Ovary (tissue), 9 donors: ENCODE measurements around the gene LTB4R. TPM values are rescaled to one million over a fixed set of nuclear protein-coding genes. Genes with fewer than 3 reads are reported as not detected.

Experiments
- DNase-seq, 5 donors: peaks; one replicate each; pipeline ENCODE4 v3.0.0-alpha.2; 2019 to 2020
- H3K27ac ChIP-seq, 2 donors: fragments of 200-600 bp; one replicate each; pipeline versions ENCODE4 v1.5.1 to v1.8.0; 2019 to 2022
- H3K27me3 ChIP-seq: fragments of 200-600 bp; one replicate; pipeline ENCODE4 v1.8.0; 2022
- H3K36me3 ChIP-seq: fragments of 200-600 bp; sonication (generic); one replicate; pipeline ENCODE4 v1.5.1; 2019
- H3K4me1 ChIP-seq: one replicate; pipeline ENCODE4 v1.8.1; 2013; ENCODE audit warnings: mild to moderate bottlenecking, moderate library complexity; ENCODE audit not compliant: insufficient read depth
- H3K4me3 ChIP-seq: fragments of 200-600 bp; sonication (generic); one replicate; pipeline ENCODE4 v1.5.1; 2017
- H3K9me3 ChIP-seq, 2 donors: fragments of 200-600 bp in 1 of 2; sonication (generic) in 1 of 2; one replicate each; pipeline versions ENCODE4 v1.5.1 to v1.8.1; 2013 to 2019; ENCODE audit warnings: mild to moderate bottlenecking in 1 of 2, moderate library complexity in 1 of 2
- CTCF ChIP-seq, 3 donors: fragments of 450-650 bp in 2 of 3; fragments of 200-600 bp in 1 of 3; IDR thresholded peaks; one replicate each; pipeline versions ENCODE4 v1.5.1 to v1.8.0; 2016 to 2022; ENCODE audit warnings: antibody characterized with exemption in 3 of 3, mild to moderate bottlenecking in 1 of 3
- EP300 ChIP-seq: sonication (generic); formaldehyde crosslinking; IDR thresholded peaks from one replicate; pipeline ENCODE4 v1.6.1; 2017; ENCODE audit warnings: antibody characterized with exemption
- POLR2A ChIP-seq: fragments of 450-650 bp; IDR thresholded peaks from one replicate; pipeline ENCODE4 v1.6.1; 2017; ENCODE audit warnings: antibody characterized with exemption, mild to moderate bottlenecking, moderate library complexity
- WGBS, 3 donors: extraction: QIAGEN DNeasy Blood & Tissue Kit in 1 of 3; methylation state at CpG; one replicate each; pipeline versions ENCODE4 v1.1.5 to v1.1.7; 2013 to 2017; 5-methylcytosine and 5-hydroxymethylcytosine counted together
- intact Hi-C, 4 donors: fragments of 100-400 bp; cut with DNase I; formaldehyde crosslinking; loops; one replicate each; pipeline versions ENCODE4 v1.11.0 to v1.15.1; 2022 to 2023
- polyA plus RNA-seq, 2 donors: library from polyadenylated mRNA; stranded (reverse); fragments of 200-250 nt in 1 of 2; fragments of 350-450 nt in 1 of 2; fragmentation: Illumina TruSeq in 1 of 2; extraction: RNeasy Lipid Tissue Mini Kit (QIAGEN cat#74804) in 1 of 2; gene quantifications; one replicate each; pipeline ENCODE4 v1.2.3, GENCODE V29; 2013 to 2014
- total RNA-seq, 7 donors: library from RNA; depleted of rRNA in 2 of 7; stranded (reverse); fragments of >200 nt in 2 of 7; fragmentation: NEBNext Ultra II Directional in 3 of 7; extraction: Animal tissue kit (Norgen Biotek cat#: 25700) in 3 of 7; gene quantifications; one replicate each; pipeline versions ENCODE4 v1.1.0 to v1.2.4, GENCODE V29; 2016 to 2023
- donor health status: DM: no; HTN: no; CAD: no; lungs with moderate emphysema.
- donor health status: DM: no; HTN: no; CAD: no.
- donor health status: Bipolar disorder and iron deficiency.
- donor health status: DM: yes; HTN: yes; CAD: no.
- donor health status: DM: no; HTN: no; CAD: no.
- donor health status: DM: yes; HTN: yes; CAD: no.

Gene LTB4R
- total and polyA plus RNA-seq, 9 donors = 2.9 to 9.4 (median 7.6) TPM

DNA sequence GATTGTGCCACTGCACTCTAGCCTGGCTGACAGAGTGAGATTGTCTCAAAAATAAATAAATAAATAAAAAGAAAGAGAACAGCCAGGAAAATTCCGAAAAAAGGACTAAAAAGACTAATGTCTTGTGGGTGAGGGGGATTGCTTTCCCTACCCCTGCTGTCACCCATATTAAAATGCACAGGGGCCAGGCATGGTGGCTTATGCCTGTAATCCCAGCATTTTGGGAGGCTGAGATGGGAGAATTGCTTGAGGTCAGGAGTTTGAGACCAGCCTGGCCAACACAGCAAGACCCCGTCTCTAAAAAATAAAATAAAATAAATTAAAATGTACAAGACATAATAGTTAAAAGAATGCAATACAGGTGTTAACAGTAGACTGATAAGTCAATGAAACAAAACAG lies 17.8 kb upstream of the LTB4R start:
- no peak overlapping the region for H3K27ac ChIP-seq
- DNase-seq = no peak
- no peaks in the 10 kb centered on the region for H3K4me1 ChIP-seq
- no peaks in the 10 kb centered on the region for H3K9me3 ChIP-seq
- no peaks in the 10 kb centered on the region for H3K27me3 ChIP-seq
- WGBS, 3 donors = 92 to 100% (median 96%) methylated on average over 2 of the region's 2 CpGs
- no peaks in the 10 kb centered on the region for H3K36me3 ChIP-seq
- no peak for TF ChIP-seq EP300
- no peak for TF ChIP-seq CTCF (IDR thresholded peaks at IDR 0.05)
- TF ChIP-seq POLR2A = no peak
- no peak overlapping the region for H3K4me3 ChIP-seq
- intact Hi-C loops = no loop called here

GRCh38 chr14:24296341-24297157 lies 14.8 kb upstream of the LTB4R start:
- no peak for TF ChIP-seq POLR2A
- TF ChIP-seq EP300 = no peak
- TF ChIP-seq CTCF (IDR thresholded peaks at IDR 0.05) = no peak
- WGBS, 3 donors = 62 to 63% (median 63%) methylated on average over 12 of the region's 12 CpGs
- H3K27ac ChIP-seq = no peak overlapping the region

DNA sequence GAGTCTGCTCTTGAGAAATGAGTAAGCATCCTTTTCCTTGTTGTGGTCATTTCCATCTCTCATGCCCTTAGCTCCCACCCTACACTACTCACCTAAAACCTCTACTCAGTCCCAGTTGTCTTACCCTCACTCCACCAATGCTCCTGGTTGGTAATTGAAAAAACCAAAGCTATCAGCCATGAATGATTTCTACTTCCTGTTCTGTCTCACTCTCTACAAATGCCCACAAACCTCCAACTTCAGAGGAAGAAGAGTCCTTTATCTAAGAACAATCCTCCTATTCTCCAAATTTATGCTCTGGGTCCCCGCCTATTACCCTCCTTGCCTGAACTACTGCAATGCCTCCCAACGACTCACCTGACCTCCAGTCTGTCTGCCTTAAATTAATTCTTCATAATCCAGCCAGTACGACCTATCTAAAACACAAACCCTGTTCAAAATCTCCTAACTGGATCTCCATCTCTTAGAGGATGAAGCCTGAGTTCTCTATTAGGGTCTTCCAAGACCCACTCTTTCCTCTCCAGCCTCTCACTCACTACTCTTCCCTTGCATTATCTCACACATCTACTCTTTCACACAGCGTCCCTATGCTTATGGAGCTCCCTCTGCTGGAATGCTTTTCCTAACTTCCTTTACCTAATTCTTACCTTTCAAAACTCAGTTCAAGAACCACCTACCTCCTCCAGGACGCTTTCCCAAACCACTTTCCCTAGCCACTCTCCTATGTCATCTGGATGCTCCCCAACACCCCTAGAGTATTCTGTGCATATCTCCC lies 13.9 kb upstream of the LTB4R start:
- no peak for TF ChIP-seq POLR2A
- TF ChIP-seq EP300 = no peak
- no peak for TF ChIP-seq CTCF (IDR thresholded peaks at IDR 0.05)
- H3K27ac ChIP-seq = no peak overlapping the region
- no peaks in the 10 kb centered on the region for H3K27me3 ChIP-seq
- intact Hi-C loops = loop anchor here in 1 of 4 donors (5.0 kb wide), 1 partner anchor 55 kb away; the partner anchor contains the start of gene TINF2
- 57 to 63% (median 57%) methylated on average over 5 of the region's 5 CpGs for WGBS, 3 donors
- no peak for DNase-seq
- H3K4me3 ChIP-seq = no peak overlapping the region
- no peaks in the 10 kb centered on the region for H3K9me3 ChIP-seq
- H3K36me3 ChIP-seq = no peaks in the 10 kb centered on the region
- H3K4me1 ChIP-seq = peaks cover 6% of the 10 kb centered on the region

More at GRCh38 chr14:24296341-24297157, 14.8 kb upstream of the LTB4R start:
- Histone ChIP-seq H3K4me3 (no peak overlapping the region), H3K36me3 (no peaks in the 10 kb centered on the region), H3K4me1 (peaks cover 6% of the 10 kb centered on the region), H3K9me3 (no peaks in the 10 kb centered on the region), H3K27me3 (no peaks in the 10 kb centered on the region)
- peak; percentile 27 to 60 (median 43) for DNase-seq
- intact Hi-C loops = loop anchor here in 1 of 4 donors (5.0 kb wide), 1 partner anchor 54 kb away; the partner anchor contains the start of gene TINF2

- Histone ChIP-seq H3K36me3 (no peaks in the 10 kb centered on the region), H3K4me1 (peaks cover 6% of the 10 kb centered on the region), H3K4me3 (peak overlapping the region; percentile 93), H3K9me3 (no peaks in the 10 kb centered on the region), H3K27ac (no peak overlapping the region), H3K27me3 (no peaks in the 10 kb centered on the region)
- WGBS, 3 donors = 52 to 57% (median 56%) methylated on average over 7 of the region's 7 CpGs
- TF ChIP-seq POLR2A = no peak
- no peak for TF ChIP-seq EP300
- TF ChIP-seq CTCF (IDR thresholded peaks at IDR 0.05) = no peak
- intact Hi-C loops = loop anchor here in 1 of 4 donors (5.0 kb wide), 1 partner anchor 57 kb away; the partner anchor contains the start of gene TINF2
- no peak for DNase-seq
Observed at GRCh38 chr14:24298892-24299254, 12.4 kb upstream of the LTB4R start.
